HG03045 (cell line): ENCODE data around the gene ENG.

Experiments
- ATAC-seq: cut with Tn5 transposase; IDR thresholded peaks from one replicate; pipeline ENCODE4 v1.9.1; 2021; ENCODE audit warnings: mild to moderate bottlenecking, moderate library complexity; ENCODE audit not compliant: unreplicated experiment

ENG gene

DNA sequence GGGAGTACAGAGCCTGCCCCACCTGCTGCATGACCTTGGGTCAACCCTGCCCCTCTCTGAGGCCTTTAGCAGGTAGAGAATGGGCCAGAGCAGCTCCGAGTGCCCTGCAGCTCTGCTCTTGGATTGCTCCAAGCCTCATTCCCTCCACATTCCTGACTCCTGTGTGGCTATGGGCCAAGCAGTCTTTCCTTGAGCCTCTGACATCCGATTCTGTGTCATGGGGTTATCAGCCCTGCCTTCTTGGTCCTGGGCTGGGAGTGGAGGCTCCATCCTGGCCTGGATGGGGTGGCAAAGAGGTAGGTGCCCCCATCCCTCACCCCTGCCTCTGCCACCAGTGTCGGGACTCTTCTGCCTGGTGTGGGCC is 38.1 kb downstream of the ENG start:
- no peak for ATAC-seq

DNA sequence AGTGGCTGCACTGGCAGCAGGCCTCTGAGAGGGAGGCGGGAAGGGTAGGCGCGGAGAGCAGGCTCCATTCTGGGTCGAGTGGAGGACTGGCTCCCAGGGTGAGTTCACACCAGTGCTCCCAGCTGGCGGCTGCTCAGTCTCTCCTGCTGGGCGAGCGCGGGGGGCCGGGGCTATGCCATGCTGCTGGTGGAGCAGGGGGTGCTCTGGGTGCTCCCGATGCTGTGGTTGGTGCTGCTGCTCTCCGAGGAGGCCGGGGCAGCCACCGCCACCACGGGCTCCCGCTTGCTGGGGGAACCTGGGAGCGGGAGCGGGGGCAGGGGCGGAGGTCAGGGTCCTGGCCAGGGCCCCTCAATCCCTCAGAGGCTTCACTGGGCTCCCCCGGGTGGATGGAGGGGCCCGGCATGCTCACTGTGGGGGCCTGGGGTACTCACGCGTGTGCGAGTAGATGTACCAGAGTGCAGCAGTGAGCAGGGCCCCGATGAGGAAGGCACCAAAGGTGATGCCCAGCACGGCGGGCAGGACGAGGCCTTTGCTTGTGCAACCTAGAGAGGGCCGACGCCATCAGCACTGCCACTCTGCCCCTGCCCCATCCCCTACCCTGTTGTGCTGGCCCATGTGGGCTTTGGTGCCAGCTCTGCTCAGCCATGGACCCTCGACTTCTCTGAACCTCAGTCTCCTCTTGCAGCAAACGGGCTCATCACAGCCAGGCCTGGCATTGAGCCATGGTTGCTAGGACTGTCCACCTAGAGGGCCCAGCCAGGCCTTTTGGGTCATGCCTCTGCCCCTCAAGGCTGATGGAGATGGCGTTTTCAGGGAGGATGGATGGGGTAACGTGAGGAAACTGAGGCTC is 38.7 kb downstream of the ENG start:
- no peak for ATAC-seq

DNA sequence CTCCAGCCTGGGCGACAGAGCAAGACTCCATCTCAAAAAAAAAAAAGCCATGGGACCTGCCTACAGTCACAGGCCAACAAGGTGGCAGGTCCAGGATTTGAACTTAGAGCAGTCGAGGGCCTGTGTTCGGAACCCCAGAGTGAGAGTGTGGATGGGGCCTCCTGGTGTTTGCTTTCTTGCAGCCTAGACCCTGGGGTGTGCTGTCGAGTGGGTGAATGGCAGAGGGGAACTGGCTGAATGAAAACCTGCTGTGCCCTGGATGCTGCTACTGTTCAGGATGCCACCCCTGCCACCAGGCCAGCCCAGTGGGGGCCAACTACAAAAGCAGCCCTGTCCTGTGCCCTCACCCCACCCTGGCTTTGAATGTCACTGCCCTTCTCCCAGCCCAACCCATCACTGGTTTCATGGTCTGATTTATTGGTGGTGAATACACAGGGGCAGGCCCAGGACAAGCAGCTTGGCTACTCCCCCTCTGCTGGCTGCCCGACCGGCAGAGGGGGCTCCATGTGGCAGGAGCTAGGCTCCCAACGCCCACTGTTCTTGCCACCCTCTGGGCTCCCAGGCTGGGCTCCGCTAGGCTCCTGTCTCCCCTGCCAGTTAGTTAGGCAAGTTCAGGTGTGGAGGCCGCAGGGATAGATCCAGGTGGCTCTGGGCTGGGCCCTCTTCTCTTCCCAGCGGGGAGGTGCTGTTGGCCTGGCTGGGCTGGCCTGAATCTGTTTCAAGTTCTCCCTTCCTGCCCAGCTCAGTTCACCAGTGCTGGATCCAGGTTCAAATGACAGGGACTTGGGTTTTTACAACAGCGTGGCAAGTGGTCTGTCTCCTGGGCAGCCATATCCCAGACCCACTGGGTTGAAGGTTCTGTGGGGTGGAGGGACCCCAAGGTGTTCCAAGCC is 39.6 kb downstream of the ENG start:
- ATAC-seq = no peak

DNA sequence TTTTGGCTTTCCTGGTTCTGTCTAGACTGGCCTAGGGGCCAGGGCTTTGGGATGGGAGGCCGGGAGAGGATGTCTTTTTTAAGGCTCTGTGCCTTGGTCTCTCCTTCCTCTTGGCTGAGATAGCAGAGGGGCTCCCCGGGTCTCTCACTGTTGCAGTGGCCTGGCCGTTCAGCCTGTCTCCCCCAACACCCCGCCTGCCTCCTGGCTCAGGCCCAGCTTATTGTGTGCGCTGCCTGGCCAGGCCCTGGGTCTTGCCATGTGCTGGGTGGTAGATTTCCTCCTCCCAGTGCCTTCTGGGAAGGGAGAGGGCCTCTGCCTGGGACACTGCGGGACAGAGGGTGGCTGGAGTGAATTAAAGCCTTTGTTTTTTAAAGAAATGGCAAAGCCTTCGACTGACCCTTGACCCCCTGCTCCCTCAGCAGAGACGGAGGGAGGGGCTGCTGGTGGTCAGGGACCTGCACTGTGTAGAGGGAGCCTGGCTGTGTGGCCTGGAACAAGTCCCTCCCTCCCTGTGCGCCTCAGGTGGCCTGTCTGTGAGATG is 40.7 kb downstream of the ENG start:
- no peak for ATAC-seq

DNA sequence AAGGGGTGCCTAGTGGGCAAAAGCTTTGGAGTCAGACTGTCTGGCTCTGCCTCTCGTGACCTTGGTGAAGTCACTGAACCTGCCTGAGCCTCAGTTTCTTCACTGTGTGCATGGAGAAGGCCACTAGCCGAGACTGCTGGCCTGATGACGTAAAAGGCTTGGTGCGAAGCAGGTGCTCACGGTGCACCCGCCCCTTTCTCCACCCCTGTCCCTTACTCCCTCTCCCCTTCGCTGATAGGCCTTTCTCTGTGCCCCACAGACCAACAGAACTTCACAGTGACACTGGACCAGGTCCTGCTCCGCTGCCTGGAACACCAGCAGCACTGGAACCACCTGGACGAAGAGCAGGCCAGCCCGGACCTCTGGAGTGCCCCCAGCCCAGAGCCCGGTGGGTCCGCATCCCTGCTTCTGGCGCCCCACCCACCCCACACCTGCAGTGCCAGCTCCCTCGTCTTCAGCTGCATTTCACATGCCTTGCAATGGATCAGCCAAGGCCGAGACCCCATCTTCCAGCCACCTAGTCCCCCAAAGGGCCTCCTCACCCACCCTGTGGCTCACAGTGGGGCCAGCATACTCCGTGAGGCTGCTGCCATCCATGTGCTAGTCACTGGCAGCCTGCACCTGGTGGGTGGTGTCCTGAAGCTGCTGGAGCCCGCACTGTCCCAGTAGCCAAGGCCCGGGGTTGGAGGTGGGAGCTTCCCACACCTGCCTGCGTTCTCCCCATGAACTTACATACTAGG is 41.4 kb downstream of the ENG start:
- ATAC-seq = no peak

DNA sequence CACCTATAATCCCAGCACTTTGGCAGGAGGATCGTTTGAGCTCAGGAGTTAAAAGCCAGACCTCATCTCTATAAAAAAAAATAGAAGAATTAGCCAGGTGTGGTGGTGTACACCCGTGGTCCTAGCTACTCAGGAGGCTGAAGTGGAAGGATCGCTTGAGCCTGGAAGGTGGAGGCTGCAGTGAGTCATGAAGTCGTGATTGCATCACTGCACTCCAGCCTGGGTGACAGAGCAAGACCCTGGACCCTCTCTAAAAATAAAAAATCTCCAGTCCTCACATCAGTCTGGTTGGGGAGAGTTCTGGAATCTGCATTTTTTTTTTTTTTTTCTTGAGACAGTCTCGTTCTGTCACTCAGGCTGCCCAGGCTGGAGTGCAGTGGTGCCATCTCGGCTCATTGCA is 42.4 kb downstream of the ENG start:
- no peak for ATAC-seq

DNA sequence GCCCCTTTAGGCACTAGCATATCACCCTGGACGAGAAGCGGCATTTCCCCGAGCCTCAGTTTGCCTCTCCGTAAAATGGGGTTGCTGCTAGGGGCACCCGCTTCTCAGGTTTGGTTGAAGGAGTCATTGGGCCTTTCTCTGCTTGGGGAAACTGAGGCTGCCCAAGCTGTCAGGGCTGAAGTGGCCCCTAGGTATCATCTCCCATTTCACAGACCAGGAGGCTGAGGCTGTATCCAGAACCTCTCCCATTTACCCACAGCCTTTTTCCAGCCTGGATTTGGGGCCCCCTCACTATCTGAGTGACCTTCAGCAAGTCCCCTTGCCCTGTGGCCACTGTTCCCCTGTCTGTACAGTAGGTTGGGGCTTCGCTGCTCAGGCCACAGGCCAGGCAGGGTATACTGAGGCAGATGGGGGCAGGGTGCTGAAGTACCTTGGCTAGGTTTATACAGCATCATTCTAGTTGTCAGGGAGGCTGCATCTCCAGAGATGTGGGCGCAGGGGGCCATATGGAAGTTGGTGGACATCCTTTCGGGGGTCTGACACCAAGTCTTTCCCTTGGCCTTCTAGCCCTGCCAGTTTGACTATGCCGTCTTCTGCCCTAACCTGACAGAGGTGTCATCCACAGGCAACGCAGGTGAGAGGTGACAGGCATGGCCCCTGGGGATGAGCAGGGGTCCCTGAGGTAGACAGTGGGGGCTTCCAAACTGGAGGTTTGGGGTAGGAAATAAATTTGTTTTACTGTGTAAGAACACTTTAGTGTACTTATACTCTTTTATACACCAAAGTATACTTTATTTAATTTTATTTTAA is 43.9 kb downstream of the ENG start:
- ATAC-seq = no peak

DNA sequence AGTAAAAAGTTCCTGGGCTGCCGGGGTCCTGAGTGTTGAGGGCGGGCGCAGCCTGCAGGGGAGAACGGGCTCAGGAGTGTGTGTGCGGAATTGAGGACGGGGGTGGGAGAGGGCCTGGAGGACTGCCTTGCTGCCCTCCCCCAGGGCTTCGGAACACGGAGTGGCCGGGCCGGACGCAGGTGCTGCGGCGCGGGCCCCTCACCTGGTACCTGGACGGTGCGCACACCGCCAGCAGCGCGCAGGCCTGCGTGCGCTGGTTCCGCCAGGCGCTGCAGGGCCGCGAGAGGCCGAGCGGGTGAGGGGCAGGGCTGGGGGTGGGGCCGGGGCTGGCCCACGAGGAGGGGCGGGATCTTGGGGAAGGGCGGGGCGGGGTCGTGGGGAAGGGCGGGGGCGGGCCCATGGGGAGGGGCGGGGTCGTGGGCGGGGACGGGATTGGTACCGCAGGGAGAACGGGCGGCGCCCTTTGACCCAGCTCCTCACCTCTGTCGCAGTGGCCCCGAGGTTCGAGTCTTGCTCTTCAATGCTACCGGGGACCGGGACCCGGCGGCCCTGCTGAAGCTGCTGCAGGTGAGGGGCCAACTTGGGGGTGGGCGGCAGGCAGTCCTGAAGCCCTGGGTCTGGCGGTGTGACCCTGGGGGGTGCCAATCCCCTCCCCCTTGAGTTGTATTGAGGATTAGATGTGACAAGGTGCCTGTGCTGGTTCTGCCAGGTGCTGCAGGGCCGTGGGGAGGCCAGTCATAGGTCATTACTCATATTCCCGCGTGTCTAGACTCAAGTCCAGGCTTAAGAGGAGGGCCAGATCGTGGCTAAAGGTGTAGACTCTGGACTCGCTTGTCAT is 44.7 kb downstream of the ENG start:
- no peak for ATAC-seq

DNA sequence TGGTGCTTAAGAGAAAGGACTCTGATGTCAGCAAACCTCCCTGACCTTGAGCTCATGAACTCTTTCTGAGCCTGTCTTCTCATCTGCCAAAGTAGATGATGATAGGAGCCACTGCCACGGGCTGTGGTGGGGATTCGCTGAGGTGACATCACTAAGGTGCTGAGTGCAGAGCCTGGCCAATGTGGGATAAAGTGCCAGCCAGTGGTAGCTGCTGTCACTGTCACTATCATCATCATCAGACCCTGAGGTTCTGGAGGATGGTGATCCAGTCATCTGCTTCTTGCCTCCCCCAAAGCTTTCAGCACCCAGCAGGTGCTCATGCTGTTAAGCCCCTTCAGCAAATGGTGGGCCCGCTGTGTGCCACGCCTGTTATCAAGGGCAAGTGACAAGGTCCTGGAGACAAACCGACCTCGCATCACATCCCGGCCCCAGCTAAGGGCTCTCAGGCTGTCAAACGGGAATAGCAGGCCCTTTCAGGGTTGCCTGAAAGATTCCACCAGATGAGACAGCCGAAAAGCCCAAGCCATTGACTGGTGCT is 45.4 kb downstream of the ENG start:
- no peak for ATAC-seq

DNA sequence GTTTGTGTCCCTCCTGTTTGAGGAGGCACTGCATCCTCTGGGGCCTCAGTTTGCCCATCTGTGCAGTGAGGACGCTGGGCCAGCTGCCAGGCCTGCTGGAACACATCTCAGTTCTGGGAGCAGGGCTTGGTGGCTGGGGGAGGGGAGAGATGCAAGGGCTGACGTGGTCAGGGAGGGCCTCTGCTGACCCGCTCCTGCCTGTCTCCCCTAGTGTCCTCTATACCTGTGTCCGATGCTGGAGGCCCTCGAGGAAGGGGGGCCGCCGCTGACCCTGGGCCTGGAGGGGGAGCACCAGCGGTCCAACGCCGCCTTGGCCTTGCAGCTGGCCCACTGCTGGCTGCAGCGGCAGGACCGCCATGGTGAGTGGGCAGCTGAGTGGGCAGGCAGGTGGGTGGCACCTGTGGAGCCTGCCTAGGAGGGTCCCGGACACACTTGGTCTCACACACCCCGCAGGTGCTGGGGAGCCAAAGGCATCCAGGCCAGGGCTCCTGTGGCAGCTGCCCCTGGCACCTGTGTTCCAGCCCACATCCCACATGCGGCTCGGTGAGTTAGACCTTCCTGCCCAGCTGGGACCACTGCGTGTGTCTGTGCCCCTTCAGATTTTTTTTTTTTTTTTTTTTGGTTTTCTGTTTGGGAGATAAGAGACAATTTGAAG is 46.0 kb downstream of the ENG start:
- no peak for ATAC-seq

DNA sequence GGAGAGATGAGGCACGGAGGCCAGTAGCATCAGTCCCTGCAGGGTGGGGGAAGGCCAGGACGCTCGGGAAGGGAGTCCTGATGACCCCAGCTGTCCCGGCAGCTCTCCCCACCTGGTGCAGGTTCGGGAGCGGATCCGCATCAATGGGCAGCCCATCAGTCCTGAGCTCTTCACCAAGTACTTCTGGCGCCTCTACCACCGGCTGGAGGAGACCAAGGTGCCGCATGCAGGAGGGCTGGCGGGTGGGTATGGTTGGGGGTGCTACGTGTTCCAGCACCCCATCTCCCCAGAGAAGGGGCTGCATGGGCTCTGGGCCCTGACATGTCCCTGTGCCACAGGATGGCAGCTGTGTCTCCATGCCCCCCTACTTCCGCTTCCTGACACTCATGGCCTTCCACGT is 47.6 kb downstream of the ENG start:
- ATAC-seq = no peak

DNA sequence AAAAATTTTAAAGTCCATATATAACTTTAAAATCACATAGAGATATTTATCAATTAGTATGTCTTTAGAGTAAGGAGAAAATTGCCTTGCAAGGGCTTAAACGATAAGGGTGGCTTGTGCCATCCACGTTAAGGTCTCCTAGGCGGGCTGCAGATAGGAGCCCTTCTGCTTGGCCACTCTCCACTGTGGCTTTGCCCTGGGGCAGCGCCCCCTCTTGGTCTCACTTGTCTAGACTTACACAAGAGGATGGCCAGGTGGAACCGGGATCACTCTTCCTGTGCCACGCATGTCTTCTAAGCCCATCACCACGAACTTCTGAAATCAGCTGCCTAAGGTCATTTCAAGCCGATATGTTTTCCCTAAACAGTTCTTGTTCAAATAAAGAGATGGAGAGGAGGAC is 48.8 kb downstream of the ENG start:
- ATAC-seq = no peak

DNA sequence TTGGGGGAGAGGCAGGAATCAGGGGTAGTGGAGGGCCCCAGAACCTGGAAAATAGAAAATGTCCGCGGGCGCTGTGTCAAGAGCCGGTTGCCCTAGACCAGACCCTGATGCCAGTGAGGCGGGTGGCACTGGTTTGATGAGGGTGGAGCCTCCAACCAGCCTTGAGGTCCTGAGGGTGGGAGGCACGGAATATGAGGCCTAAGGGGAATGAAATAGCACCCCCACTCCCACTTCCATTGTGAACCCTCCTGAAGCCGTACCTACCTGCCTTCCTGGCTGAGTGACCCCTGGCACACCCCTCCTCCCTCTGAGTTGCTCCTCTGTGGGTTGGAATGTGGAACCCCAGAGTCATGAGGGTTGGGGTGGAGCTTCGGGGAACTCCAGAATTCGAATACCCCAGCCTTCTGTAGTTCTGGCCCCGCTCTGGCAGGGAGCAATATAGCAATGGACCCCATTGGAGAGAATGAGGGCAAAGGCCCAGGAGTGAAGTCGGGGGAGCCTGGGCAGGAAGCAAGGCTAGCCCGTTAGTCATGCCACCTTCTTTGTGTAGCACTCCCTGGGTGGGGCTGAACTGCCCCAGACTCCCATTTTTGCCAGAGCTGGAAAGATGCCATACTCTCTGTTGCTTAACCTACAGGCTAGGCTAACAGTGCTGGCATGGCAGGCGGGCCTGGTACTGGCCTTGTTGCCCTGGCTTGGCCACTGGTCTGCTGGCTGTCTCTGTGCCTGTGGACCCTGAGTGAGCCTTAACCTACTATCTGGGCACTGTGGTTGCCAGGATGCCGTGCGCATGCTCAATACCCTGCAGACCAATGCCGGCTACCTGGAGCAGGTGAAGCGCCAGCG is 50.7 kb downstream of the ENG start:
- ATAC-seq = no peak

DNA sequence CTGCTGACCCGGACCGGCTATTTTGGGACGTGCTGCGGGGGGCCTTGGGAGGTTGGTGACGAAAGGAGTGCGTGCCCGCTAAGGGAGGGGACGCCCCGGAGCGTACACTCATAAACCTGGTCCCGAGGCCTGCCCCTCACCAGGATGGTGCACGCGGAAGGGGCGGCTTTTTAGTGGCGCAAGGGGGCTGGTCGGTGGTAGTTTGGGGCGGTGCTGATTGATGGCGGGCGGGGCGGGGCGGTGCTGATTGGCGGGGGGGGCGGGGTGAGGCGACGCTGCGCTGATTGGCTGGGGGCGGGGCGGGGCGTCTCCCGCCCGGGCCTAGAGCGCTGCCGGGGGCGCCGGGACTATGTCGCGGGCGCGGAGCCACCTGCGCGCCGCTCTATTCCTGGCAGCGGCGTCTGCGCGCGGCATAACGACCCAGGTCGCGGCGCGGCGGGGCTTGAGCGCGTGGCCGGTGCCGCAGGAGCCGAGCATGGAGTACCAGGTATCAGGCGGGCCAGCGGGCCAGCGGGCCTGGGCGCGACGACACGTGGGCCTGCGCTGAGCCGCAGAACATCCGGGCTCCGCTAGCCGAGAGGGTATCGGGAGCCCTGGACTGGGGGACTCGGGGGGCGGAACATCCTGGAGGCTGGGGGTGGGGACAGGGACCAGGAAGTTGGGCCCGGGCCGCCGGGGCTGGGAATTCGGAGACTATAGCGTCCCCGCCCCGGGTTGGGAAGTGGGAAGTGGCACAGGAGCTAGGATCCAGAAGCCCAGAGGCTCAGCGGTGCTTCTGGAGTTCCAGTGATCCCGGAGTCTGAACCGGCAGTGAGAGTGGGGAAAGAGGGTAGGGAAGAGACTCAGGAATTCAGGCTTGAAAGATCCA is 51.6 kb downstream of the ENG start, which contains the start of gene FPGS:
TSS of gene FPGS (plus strand) at position 307 of the 868 bp plus-strand sequence. CDS start at position 350, 43 bp downstream.
- peak; percentile 73 for ATAC-seq

DNA sequence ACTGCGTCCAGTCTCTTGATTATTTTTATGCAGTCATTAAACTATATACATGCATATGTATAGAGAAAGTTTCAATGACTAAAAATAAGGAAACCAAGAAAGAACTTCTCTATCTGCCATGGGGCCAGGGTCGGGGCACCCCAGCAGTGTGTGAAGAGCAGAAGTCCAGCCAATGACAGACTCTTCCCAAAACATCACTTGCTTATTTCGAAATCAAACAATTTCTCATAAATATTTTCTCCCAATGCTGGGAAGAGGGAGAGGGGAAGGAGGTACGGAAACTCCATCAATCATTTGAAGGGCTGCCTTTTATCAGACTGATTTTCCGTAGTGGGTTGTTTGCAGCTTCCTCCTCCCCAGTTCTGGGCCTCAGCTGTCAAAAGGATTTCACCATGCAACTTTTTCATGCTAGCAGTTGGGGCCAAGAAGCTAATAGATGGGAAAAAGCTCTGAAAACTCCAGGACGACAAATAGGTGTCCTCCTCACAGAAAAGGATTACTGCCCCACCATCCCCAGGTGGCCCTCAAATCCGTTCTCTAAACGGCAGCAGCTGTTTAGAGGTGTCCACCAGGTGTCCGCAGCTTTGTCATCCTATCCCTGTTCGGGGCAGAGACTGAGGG is 52.4 kb downstream of the ENG start:
- ATAC-seq = no peak

DNA sequence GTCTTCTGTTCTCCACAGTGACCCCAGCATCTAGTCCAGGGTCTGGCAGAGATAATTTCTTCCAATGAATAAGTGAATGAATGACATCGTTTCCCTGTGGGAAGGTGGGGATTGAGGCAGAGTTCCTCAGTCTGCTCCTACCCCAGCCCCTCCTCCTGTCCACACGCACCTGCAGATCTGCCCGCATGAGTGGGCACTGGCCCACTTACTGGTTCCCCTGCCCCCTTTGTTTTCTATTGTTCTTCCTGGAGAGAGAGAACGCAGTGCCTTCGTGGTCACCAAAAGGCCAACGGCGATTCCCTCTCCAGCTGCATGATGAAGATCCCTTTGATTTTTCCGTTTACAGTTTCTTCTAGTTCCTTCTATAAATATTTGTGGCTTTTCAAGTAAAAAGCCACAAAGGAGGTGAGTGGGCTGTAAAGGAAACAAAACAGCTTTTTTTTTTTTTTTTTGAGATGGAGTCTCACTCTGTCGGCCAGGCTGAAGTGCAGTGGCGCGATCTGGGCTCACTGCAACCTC is 57.5 kb downstream of the ENG start:
- ATAC-seq = no peak
